Upper lobe of left lung (tissue), 4 donors: Measurements from ENCODE around the gene SYNPR.

Source experiments
- POLR2A ChIP-seq, 4 donors: fragments of 450-650 bp; IDR thresholded peaks; one replicate each; pipeline ENCODE4 v1.5.1; 2016 to 2017; ENCODE audit warnings: antibody characterized with exemption in 4 of 4, mild to moderate bottlenecking in 2 of 4
- TF ChIP-seq, protein P1 (sequence below), 6 experiments: fragments of 450-650 bp in 4 of 6; fragments of 200-600 bp in 2 of 6; sonication (generic) in 2 of 6; IDR thresholded peaks; one replicate each; pipeline ENCODE4 v1.5.1; 2016 to 2019; ENCODE audit warnings: antibody characterized with exemption in 6 of 6

DNA sequence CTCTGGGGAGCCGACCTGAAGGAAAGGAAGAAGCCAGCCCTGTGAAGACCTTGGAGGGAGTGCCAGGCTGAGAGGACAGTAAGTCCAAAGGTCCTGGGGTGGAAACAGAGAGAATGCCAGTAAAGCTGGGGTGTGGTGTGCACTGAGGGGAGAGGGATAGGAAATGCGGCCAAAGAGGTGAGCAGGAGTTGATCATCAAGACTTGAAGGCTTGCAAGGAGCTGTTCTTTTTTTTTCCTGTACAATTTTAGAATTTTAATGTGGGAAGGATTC, 73.8 kb downstream of the SYNPR start:
- TF ChIP-seq, protein P1, sequence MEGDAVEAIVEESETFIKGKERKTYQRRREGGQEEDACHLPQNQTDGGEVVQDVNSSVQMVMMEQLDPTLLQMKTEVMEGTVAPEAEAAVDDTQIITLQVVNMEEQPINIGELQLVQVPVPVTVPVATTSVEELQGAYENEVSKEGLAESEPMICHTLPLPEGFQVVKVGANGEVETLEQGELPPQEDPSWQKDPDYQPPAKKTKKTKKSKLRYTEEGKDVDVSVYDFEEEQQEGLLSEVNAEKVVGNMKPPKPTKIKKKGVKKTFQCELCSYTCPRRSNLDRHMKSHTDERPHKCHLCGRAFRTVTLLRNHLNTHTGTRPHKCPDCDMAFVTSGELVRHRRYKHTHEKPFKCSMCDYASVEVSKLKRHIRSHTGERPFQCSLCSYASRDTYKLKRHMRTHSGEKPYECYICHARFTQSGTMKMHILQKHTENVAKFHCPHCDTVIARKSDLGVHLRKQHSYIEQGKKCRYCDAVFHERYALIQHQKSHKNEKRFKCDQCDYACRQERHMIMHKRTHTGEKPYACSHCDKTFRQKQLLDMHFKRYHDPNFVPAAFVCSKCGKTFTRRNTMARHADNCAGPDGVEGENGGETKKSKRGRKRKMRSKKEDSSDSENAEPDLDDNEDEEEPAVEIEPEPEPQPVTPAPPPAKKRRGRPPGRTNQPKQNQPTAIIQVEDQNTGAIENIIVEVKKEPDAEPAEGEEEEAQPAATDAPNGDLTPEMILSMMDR (IDR thresholded peaks at IDR 0.05), result no peak
- TF ChIP-seq POLR2A (IDR thresholded peaks at IDR 0.05), result no peak
